ENCODE results near the gene CEP295NL. TPM values are rescaled to one million over a fixed set of nuclear protein-coding genes. Genes with fewer than 3 reads are reported as not detected.
A peak's percentile ranks its signal among the peaks of the same experiment; 100 is the strongest.

The CEP295NL gene
- total RNA-seq, 1 experiment from 2014 or later, result 0.87 TPM

- ATAC-seq (peak; percentile 57), DNase-seq (ENCODE audit: low read depth, low spot score) (no peak)
- no peaks in the 10 kb centered on the region for H3K27me3 ChIP-seq (ENCODE audit: control insufficient read depth, insufficient read depth, low read length)
- BruUV-seq (replicated peaks), result no TSS peak
- no peak overlapping the region for H3K4me3 ChIP-seq (ENCODE audit: low read depth in 2 of 2, low read length in 2 of 2)
- TF ChIP-seq, protein P1, sequence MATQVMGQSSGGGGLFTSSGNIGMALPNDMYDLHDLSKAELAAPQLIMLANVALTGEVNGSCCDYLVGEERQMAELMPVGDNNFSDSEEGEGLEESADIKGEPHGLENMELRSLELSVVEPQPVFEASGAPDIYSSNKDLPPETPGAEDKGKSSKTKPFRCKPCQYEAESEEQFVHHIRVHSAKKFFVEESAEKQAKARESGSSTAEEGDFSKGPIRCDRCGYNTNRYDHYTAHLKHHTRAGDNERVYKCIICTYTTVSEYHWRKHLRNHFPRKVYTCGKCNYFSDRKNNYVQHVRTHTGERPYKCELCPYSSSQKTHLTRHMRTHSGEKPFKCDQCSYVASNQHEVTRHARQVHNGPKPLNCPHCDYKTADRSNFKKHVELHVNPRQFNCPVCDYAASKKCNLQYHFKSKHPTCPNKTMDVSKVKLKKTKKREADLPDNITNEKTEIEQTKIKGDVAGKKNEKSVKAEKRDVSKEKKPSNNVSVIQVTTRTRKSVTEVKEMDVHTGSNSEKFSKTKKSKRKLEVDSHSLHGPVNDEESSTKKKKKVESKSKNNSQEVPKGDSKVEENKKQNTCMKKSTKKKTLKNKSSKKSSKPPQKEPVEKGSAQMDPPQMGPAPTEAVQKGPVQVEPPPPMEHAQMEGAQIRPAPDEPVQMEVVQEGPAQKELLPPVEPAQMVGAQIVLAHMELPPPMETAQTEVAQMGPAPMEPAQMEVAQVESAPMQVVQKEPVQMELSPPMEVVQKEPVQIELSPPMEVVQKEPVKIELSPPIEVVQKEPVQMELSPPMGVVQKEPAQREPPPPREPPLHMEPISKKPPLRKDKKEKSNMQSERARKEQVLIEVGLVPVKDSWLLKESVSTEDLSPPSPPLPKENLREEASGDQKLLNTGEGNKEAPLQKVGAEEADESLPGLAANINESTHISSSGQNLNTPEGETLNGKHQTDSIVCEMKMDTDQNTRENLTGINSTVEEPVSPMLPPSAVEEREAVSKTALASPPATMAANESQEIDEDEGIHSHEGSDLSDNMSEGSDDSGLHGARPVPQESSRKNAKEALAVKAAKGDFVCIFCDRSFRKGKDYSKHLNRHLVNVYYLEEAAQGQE (IDR thresholded peaks at IDR 0.05; ENCODE audit: insufficient read depth in 1 of 2, low read depth in 2 of 2, low read length in 1 of 2), result no peak
- peak; percentile 74; the same call in 1 of the 2 replicates for TF ChIP-seq TCF7L2 (IDR thresholded peaks at IDR 0.05; ENCODE audit: low read depth, low read length)
- peaks cover 19% of the 10 kb centered on the region for H3K9me3 ChIP-seq (ENCODE audit: control insufficient read depth, insufficient read depth, low read depth, low read length)
- CTCF ChIA-PET, result no interaction called here
- H3K36me3 ChIP-seq (ENCODE audit: control insufficient read depth, insufficient read depth, low read length), result no peaks in the 10 kb centered on the region
- intact Hi-C loops (cut with micrococcal nuclease; ENCODE audit: unreplicated experiment), result no loop called here
- H3K4me1 ChIP-seq (ENCODE audit: control insufficient read depth, insufficient read depth, low read length), result no peaks in the 10 kb centered on the region
- POLR2A ChIA-PET, result no interaction called here
- H3K27ac ChIP-seq (ENCODE audit: low read length), result no peak overlapping the region
- in situ Hi-C loops (cut with HindIII; ENCODE audit: low pct_unique_long_range_greater_than_20kb, low sequenced_read_pairs), result no loop called here
Measured at GRCh38 chr17:78947235-78948149, 44.5 kb upstream of the CEP295NL start.

GRCh38 chr17:78946631-78947030 lies 43.6 kb upstream of the CEP295NL start:
- Histone ChIP-seq H3K9me3 (ENCODE audit: control insufficient read depth, insufficient read depth, low read depth, low read length) (peaks cover 19% of the 10 kb centered on the region), H3K36me3 (ENCODE audit: control insufficient read depth, insufficient read depth, low read length) (no peaks in the 10 kb centered on the region), H3K4me3 (ENCODE audit: low read depth in 2 of 2, low read length in 2 of 2) (no peak overlapping the region), H3K27me3 (ENCODE audit: control insufficient read depth, insufficient read depth, low read length) (no peaks in the 10 kb centered on the region), H3K27ac (ENCODE audit: low read length) (no peak overlapping the region), H3K4me1 (ENCODE audit: control insufficient read depth, insufficient read depth, low read length) (no peaks in the 10 kb centered on the region)
- in situ Hi-C loops (cut with HindIII; ENCODE audit: low pct_unique_long_range_greater_than_20kb, low sequenced_read_pairs) (no loop called here), intact Hi-C loops (cut with micrococcal nuclease; ENCODE audit: unreplicated experiment) (no loop called here)
- POLR2A ChIA-PET, result no interaction called here
- no TSS peak for BruUV-seq (replicated peaks)
- CTCF ChIA-PET, result no interaction called here
- no peak for DNase-seq (ENCODE audit: low read depth, low spot score)
- ATAC-seq, result no peak
- TF ChIP-seq TCF7L2 (IDR thresholded peaks at IDR 0.05; ENCODE audit: low read depth, low read length) (no peak), POLR2AphosphoS5 (IDR thresholded peaks at IDR 0.05; ENCODE audit: low read depth, low read length) (no peak), SIN3A (IDR thresholded peaks at IDR 0.05; ENCODE audit: borderline replicate concordance, insufficient read depth, low read depth, low read length) (no peak)
- TF ChIP-seq, protein P1 (IDR thresholded peaks at IDR 0.05; ENCODE audit: insufficient read depth in 1 of 2, low read depth in 2 of 2, low read length in 1 of 2), result no peak
- TF ChIP-seq, protein P2, sequence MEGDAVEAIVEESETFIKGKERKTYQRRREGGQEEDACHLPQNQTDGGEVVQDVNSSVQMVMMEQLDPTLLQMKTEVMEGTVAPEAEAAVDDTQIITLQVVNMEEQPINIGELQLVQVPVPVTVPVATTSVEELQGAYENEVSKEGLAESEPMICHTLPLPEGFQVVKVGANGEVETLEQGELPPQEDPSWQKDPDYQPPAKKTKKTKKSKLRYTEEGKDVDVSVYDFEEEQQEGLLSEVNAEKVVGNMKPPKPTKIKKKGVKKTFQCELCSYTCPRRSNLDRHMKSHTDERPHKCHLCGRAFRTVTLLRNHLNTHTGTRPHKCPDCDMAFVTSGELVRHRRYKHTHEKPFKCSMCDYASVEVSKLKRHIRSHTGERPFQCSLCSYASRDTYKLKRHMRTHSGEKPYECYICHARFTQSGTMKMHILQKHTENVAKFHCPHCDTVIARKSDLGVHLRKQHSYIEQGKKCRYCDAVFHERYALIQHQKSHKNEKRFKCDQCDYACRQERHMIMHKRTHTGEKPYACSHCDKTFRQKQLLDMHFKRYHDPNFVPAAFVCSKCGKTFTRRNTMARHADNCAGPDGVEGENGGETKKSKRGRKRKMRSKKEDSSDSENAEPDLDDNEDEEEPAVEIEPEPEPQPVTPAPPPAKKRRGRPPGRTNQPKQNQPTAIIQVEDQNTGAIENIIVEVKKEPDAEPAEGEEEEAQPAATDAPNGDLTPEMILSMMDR (IDR thresholded peaks at IDR 0.05), result no peak

Data from Panc1 (cell line).